HEK293T (cell line): ENCODE data around the gene SORBS2.

Experiments used
- CTCF ChIA-PET: fragments of 350-600 bp; formaldehyde crosslinking; extraction: SDS; loops from one replicate; lab custom pipeline; 2021; ENCODE audit warnings: antibody characterized with exemption, inconsistent platforms; lab: Yijun Ruan, JAX
- POLR2A ChIA-PET: fragments of 350-600 bp; formaldehyde crosslinking; extraction: SDS; loops from one replicate; lab custom pipeline; 2020; ENCODE audit warnings: antibody characterized with exemption, inconsistent platforms; lab: Yijun Ruan, JAX
- DNase-seq: peaks from one replicate; pipeline ENCODE4 v3.0.0; 2012; ENCODE audit warnings: mixed read lengths; ENCODE audit errors: extremely low spot score
- ARNT ChIP-seq: fragments of 450-650 bp; IDR thresholded peaks from 2 replicates; pipeline ENCODE4 v1.6.1; 2017; ENCODE audit warnings: mild to moderate bottlenecking
- BHLHE40 ChIP-seq: fragments of 450-650 bp; IDR thresholded peaks from 2 replicates; pipeline ENCODE4 v1.6.1; 2016; ENCODE audit warnings: mild to moderate bottlenecking, moderate library complexity, borderline replicate concordance
- CTBP1 ChIP-seq: fragments of 450-650 bp; IDR thresholded peaks from 2 replicates; pipeline ENCODE4 v1.6.1; 2016; ENCODE audit warnings: borderline replicate concordance
- ELF4 ChIP-seq: fragments of 450-650 bp; IDR thresholded peaks from 2 replicates; pipeline ENCODE4 v1.6.1; 2017; ENCODE audit warnings: antibody characterized with exemption
- FOXA1 ChIP-seq: fragments of 450-650 bp; IDR thresholded peaks from 2 replicates; pipeline ENCODE4 v1.6.1; 2016; ENCODE audit warnings: mild to moderate bottlenecking
- FOXK2 ChIP-seq: fragments of 450-650 bp; IDR thresholded peaks from 2 replicates; pipeline ENCODE4 v1.6.1; 2016; ENCODE audit warnings: mild to moderate bottlenecking
- FOXM1 ChIP-seq: fragments of 450-650 bp; IDR thresholded peaks from 2 replicates; pipeline ENCODE4 v1.6.1; 2017; ENCODE audit warnings: mild to moderate bottlenecking, borderline replicate concordance
- HDGF ChIP-seq: fragments of 450-650 bp; IDR thresholded peaks from 2 replicates; pipeline ENCODE4 v1.6.1; 2017; ENCODE audit warnings: antibody characterized with exemption, borderline replicate concordance
- L3MBTL2 ChIP-seq: fragments of 450-650 bp; conservative IDR thresholded peaks from 2 replicates; pipeline ENCODE4 v1.6.1; 2016; ENCODE audit warnings: mild to moderate bottlenecking
- LEF1 ChIP-seq: fragments of 450-650 bp; IDR thresholded peaks from 2 replicates; pipeline ENCODE4 v1.6.1; 2017; ENCODE audit warnings: mild to moderate bottlenecking, borderline replicate concordance
- NFRKB ChIP-seq: fragments of 450-650 bp; IDR thresholded peaks from 2 replicates; pipeline ENCODE4 v1.6.1; 2016; ENCODE audit warnings: mild to moderate bottlenecking, moderate library complexity
- SP1 ChIP-seq: fragments of 450-650 bp; IDR thresholded peaks from 2 replicates; pipeline ENCODE4 v1.6.1; 2017
- SUZ12 ChIP-seq: fragments of 450-650 bp; IDR thresholded peaks from 2 replicates; pipeline ENCODE4 v1.6.1; 2016; ENCODE audit warnings: mild to moderate bottlenecking
- TARDBP ChIP-seq: fragments of 450-650 bp; IDR thresholded peaks from 2 replicates; pipeline ENCODE4 v1.6.1; 2016
- ZNF384 ChIP-seq: fragments of 450-650 bp; IDR thresholded peaks from 2 replicates; pipeline ENCODE4 v1.6.1; 2016
- TF ChIP-seq, protein P1 (sequence below): fragments of 450-650 bp; IDR thresholded peaks from 2 replicates; pipeline ENCODE4 v1.6.1; 2016

Gene SORBS2

DNA sequence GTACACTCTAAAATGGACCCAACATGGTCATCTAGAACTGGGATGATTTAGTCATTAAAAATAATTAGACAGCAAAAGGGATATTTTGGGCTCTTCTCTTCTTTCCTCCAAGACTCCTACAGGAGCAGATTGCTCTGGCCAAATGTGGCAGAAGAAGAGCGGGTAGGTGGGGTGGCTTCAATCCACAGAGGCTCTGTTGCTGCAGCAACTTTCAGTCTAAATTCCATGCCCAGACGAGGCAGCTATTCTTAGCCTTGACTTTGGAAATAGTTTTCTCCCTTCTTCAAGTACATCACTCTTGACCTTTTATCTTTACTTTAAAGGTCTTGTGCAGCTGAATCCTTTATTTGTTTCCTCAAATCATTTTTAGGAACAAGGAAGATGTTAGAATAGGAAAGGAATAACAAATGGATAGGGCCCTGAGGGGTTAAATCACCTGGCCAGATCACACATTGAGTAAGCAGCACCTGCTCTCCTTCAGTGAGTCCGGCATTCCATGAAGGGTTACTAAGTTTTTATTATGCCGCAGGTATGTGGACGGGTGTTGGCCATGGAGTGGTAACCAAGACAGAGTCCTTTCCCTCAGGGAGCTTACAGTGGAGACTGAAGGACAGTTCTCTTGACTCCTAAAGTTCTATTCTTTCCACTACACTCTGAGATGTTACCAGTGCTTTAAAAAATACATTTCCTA is 19.3 kb upstream of the SORBS2 start:
- CTCF ChIA-PET: interaction anchor here (0.7 kb wide), 1 partner anchor 17 kb away, joined by 4 read pairs; no protein-coding TSS in a partner anchor
- no peak for DNase-seq
- TF ChIP-seq, protein P1, sequence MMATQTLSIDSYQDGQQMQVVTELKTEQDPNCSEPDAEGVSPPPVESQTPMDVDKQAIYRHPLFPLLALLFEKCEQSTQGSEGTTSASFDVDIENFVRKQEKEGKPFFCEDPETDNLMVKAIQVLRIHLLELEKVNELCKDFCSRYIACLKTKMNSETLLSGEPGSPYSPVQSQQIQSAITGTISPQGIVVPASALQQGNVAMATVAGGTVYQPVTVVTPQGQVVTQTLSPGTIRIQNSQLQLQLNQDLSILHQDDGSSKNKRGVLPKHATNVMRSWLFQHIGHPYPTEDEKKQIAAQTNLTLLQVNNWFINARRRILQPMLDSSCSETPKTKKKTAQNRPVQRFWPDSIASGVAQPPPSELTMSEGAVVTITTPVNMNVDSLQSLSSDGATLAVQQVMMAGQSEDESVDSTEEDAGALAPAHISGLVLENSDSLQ: no peak
- TF ChIP-seq LEF1: no peak
- no peak for TF ChIP-seq HDGF
- no peak for TF ChIP-seq ARNT
- TF ChIP-seq L3MBTL2: no peak
- no peak for TF ChIP-seq FOXA1
- no peak for TF ChIP-seq FOXK2
- no peak for TF ChIP-seq FOXM1
- no peak for TF ChIP-seq SUZ12
- no peak for TF ChIP-seq CTBP1
- TF ChIP-seq BHLHE40: no peak
- no peak for TF ChIP-seq NFRKB
- no peak for TF ChIP-seq SP1
- no peak for TF ChIP-seq ELF4
- no peak for TF ChIP-seq TARDBP
- TF ChIP-seq ZNF384: no peak

DNA sequence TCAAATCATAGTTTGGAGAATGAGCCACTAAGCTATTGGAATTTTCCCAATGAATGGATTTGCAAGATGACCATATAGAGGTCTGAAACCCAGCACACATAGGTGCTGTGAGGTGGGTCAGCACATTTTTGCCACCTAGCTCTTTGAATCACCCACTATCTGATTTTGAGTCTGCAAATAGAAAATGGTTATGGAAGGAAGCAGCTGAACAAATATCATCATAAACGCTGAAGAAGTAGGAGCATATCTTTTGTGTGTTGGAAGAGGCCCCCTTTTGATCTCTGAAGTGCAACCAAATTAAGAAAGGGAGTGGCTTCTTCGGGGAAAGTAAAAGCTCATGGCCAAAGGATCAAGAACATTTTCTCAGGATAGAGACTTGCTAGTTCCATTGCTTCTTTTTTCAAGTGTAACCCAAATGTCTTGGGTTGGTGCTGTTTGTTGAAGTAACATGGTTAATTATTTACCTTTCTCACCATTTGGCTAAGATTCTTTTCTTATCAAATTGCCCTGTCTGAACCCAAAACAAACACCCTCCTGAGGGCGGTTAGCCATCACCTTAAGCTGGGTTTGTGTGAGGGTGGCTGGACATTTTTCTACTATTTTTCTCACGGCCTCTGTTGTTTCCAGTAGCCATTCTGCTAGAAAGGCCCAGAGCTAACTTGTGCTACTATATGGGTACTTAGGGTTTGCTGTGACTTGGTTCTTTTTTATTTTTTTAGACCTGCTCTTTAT is 18.4 kb upstream of the SORBS2 start:
- ChIA-PET CTCF (interaction anchor here (0.7 kb wide), 1 partner anchor 16 kb away, joined by 4 read pairs; no protein-coding TSS in a partner anchor), POLR2A (interaction anchor here (0.6 kb wide), 1 partner anchor 8 kb away, joined by 5 read pairs; no protein-coding TSS in a partner anchor)
- TF ChIP-seq CTBP1 (no peak), BHLHE40 (no peak), FOXM1 (no peak), ZNF384 (no peak), ELF4 (no peak), HDGF (no peak), FOXA1 (no peak), LEF1 (no peak), NFRKB (no peak), L3MBTL2 (no peak), TARDBP (no peak)
- DNase-seq: no peak

More for the DNA sequence above, 19.3 kb upstream of the SORBS2 start:
- POLR2A ChIA-PET: no interaction called here

DNA sequence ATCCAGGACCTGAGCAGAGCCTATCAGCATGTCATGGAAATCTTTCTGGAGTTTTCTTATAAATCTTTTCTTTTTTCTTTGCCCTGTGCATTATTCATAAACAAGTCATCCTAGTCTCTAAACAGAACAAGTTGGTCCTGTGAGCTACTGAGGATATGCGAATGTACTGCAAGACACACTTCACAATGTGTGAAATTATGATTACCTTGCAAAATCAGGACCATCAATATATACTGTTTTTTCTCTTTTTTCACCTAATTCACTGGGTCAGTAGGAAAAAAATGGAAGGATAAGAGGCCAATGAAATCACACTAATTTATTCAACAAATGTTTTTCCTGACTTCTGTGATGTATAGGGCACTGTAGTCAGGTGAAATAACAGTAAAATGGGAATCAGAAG is 14.4 kb upstream of the SORBS2 start:
- no peak for DNase-seq
- POLR2A ChIA-PET: no interaction called here
- CTCF ChIA-PET: no interaction called here
- TF ChIP-seq FOXM1: no peak
- no peak for TF ChIP-seq ARNT
- TF ChIP-seq SUZ12: no peak
- no peak for TF ChIP-seq SP1
- TF ChIP-seq FOXA1: no peak
- TF ChIP-seq, protein P1: no peak
- TF ChIP-seq L3MBTL2: no peak
- no peak for TF ChIP-seq HDGF
- TF ChIP-seq ELF4: no peak
- no peak for TF ChIP-seq CTBP1
- no peak for TF ChIP-seq LEF1
- no peak for TF ChIP-seq TARDBP
- TF ChIP-seq FOXK2: no peak
- TF ChIP-seq BHLHE40: no peak
- TF ChIP-seq NFRKB: no peak
- TF ChIP-seq ZNF384: no peak

- TF ChIP-seq SUZ12 (no peak), FOXA1 (no peak), SP1 (no peak), HDGF (no peak), CTBP1 (no peak), NFRKB (no peak)
- CTCF ChIA-PET: no interaction called here
- DNase-seq: no peak
- POLR2A ChIA-PET: no interaction called here
These were observed 13.7 kb upstream of the SORBS2 start for GRCh38 chr4:185825737-185826136.

- POLR2A ChIA-PET: interaction anchor here (2.1 kb wide), 1 partner anchor 11 kb away, joined by 6 read pairs; the partner anchor contains the start of gene SORBS2
- no peak for DNase-seq
- CTCF ChIA-PET: no interaction called here
- TF ChIP-seq SUZ12 (no peak), L3MBTL2 (no peak)
These were observed 10.8 kb upstream of the SORBS2 start for GRCh38 chr4:185822791-185823190.

GRCh38 chr4:185821029-185821419 is 9.0 kb upstream of the SORBS2 start:
- TF ChIP-seq FOXM1 (no peak), FOXK2 (no peak), CTBP1 (no peak), FOXA1 (no peak), L3MBTL2 (no peak), BHLHE40 (no peak), HDGF (no peak), ARNT (no peak), ZNF384 (no peak), LEF1 (no peak), NFRKB (no peak), TARDBP (no peak), SUZ12 (no peak), ELF4 (no peak), SP1 (no peak)
- TF ChIP-seq, protein P1: no peak
- no peak for DNase-seq
- POLR2A ChIA-PET: no interaction called here
- CTCF ChIA-PET: no interaction called here
